Ectodermal cell (in vitro differentiated cells): Measurements from ENCODE around the gene COPS8. TPM values are rescaled to one million over a fixed set of nuclear protein-coding genes. Genes with fewer than 3 reads are reported as not detected.
A peak's percentile ranks its signal among the peaks of the same experiment; 100 is the strongest.

Experiments
- H3K27ac ChIP-seq: 2 replicates; pipeline ENCODE4 v1.7.0; 2013; ENCODE audit warnings: mild to moderate bottlenecking, low read depth, low read length; ENCODE audit not compliant: insufficient read depth, poor library complexity, severe bottlenecking
- H3K27me3 ChIP-seq: 2 replicates; pipeline ENCODE4 v1.7.0; 2013; ENCODE audit warnings: mild to moderate bottlenecking, low read length; ENCODE audit not compliant: insufficient read depth, control insufficient read depth, poor library complexity, severe bottlenecking
- H3K36me3 ChIP-seq: one replicate; pipeline ENCODE4 v1.7.0; 2013; ENCODE audit warnings: low read length; ENCODE audit not compliant: control insufficient read depth, insufficient read depth
- H3K4me1 ChIP-seq: one replicate; pipeline ENCODE4 v1.7.0; 2013; ENCODE audit warnings: low read length; ENCODE audit not compliant: control insufficient read depth, insufficient read depth
- H3K4me3 ChIP-seq: 2 replicates; pipeline ENCODE4 v1.7.0; 2013; ENCODE audit warnings: low read depth, low read length, control low read depth; ENCODE audit not compliant: insufficient read depth
- H3K9me3 ChIP-seq: 2 replicates; pipeline ENCODE4 v1.7.0; 2013; ENCODE audit warnings: mild to moderate bottlenecking, low read length, moderate library complexity; ENCODE audit not compliant: control insufficient read depth
- WGBS, 2 experiments: methylation state at CpG; one replicate each; pipeline ENCODE4 v1.1.7; 2013; ENCODE audit warnings: missing lambda C conversion rate in 2 of 2; 5-methylcytosine and 5-hydroxymethylcytosine counted together
- polyA plus RNA-seq, 4 experiments: library from polyadenylated mRNA; stranded (reverse); fragments of 50-300 nt; gene quantifications; one replicate each; pipeline ENCODE4 v1.2.3, GENCODE V29; 2013

Gene COPS8
- 123 TPM for polyA plus RNA-seq (2013, experiment 1 of 4)
- polyA plus RNA-seq (2013, experiment 2 of 4): 119 TPM
- 105 TPM for polyA plus RNA-seq (2013, experiment 3 of 4)
- polyA plus RNA-seq (2013, experiment 4 of 4): 119 TPM

DNA sequence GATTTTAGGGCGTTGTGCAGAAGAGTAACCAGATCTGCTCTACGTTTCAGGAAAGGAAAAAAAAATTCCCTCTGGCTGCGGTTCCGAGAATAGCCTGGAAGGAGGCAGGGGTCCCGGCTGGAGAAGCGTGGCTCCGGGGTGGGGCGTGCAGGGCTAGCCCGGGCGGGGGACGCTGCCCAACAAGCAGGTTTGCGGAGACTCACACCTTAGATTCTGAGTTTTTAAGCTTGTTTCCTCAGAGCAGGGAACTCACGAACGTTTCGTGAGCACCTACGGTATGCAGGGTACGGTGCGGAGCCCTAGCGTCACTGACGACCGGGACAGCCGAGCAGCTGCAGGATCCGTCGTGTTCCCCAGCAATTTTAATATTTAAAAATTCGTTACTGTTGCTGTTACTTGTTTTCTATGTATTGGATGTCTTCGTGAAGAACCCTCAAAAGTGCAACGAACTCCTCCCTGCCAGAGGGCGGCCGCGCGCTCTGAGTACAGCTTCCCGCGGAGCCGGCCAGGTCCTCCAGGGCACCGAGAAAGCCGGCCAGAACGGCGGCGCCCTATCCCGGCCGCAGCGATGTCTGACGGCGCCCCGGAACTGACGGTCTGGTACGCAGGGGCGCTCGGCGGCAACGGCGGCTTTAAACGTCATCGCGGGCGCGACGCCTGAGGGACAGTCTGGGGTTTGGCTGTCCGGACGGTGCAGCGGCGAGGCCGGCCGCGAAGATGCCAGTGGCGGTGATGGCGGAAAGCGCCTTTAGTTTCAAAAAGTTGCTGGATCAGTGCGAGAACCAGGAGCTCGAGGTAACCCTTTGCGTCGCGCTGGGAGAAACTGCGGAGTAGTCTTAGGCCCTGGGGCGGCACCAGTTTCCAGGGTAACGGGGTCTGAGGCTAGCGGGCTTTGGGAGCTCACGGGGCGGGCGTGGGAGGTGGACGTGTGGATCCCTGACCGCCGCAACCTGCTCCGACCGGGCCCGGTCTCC is at the start of gene COPS8:
COPS8 (plus strand) TSS at position 642 of the 974 bp plus-strand sequence; CDS start at position 718, 76 bp downstream.
- peak within 1 kb of the TSS; percentile 60 for H3K4me3 ChIP-seq
- WGBS, 2 experiments: 0% methylated on average over 86 of the region's 86 CpGs
- H3K27ac ChIP-seq: peak within 1 kb of the TSS; percentile 72
- no peaks in the 10 kb centered on the region for H3K27me3 ChIP-seq
- H3K4me1 ChIP-seq: peaks cover 5% of the 10 kb centered on the region
- H3K9me3 ChIP-seq: no peaks in the 10 kb centered on the region
- H3K36me3 ChIP-seq: no peaks in the 10 kb centered on the region

DNA sequence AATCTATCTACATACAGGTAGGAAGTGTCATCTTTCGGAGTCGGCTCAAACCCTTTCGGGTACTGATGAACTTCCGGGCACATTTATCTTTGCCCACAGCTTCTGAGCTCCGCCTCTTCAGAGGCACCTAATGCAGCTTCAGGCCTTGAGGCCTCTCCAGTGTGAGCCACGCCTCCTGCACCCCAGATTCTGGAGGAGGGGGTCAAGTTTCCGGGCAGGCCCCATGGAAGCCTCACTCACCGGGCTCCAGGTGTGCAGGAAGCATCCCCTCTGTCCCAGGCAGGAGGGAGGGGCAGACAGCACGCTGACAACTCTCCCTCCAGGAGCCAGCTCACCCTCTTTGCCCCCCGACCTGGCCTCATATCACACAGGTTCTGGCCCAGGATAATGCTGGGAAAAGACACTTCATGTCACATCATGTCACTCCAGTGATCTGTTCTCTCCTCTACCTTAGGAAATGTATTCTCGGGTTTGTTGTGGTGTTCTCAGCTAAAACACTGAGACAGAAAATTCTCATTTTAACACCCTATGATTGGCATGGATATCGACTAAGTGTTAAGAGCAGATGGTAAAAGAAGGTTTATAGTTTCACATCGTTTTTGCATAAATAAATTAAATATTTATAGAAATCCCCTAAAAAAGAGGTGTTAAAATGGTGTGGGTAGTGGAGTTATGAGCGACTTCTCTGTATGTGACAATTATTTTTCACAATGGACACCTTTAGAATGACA is 46.2 kb upstream of the COPS8 start:
- peaks cover 9% of the 10 kb centered on the region for H3K4me1 ChIP-seq
- no peaks in the 10 kb centered on the region for H3K9me3 ChIP-seq
- H3K36me3 ChIP-seq: no peaks in the 10 kb centered on the region
- no peak overlapping the region for H3K27ac ChIP-seq
- H3K4me3 ChIP-seq: no peak overlapping the region
- WGBS, 2 experiments: 88 to 89% methylated on average over 10 to 12 of the region's 14 CpGs
- H3K27me3 ChIP-seq: no peaks in the 10 kb centered on the region

DNA sequence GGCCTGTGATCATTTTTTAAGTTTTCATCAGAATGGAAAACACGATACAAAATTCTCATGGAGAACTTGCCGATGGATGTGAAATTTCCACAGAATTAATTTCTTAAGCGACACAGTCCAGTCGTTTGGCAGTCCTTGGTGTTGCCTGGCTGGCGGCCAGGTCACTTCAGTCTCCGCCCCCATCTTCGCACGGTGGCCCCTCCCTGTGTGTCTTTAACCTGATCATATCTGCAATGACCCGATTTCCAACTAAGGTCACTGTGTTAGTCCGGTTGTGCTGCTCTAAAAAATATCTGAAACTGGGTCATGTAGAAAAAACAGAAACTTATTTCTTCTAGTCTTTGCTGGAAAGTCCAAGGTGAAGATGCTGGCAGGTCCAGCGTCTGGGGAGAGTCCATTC is 44.5 kb upstream of the COPS8 start:
- H3K36me3 ChIP-seq: no peaks in the 10 kb centered on the region
- no peaks in the 10 kb centered on the region for H3K9me3 ChIP-seq
- no peaks in the 10 kb centered on the region for H3K27me3 ChIP-seq
- WGBS, 2 experiments: 91 to 93% methylated on average over 11 of the region's 11 CpGs
- no peak overlapping the region for H3K4me3 ChIP-seq
- H3K4me1 ChIP-seq: peaks cover 9% of the 10 kb centered on the region
- H3K27ac ChIP-seq: no peak overlapping the region

DNA sequence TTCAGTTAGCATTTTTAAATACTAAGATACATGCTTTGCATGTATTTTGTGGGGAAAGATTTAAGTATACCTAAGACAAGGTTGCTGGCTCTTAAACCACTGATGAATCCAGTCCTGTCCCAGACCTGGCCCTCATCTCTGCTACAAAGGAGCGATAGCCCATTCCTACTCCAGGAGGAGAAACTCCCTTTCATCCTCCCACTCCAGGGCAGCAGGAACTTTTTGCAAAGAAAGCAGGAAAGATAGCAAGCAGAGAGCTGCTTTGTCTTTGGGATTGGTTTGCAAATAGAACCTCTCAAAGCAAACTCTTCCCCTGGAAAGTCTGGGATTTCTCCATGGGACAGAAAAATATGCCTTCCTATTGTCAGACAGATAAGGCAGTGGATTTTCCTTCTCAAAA is 43.6 kb upstream of the COPS8 start:
- H3K27ac ChIP-seq: no peak overlapping the region
- no peaks in the 10 kb centered on the region for H3K9me3 ChIP-seq
- H3K4me1 ChIP-seq: peaks cover 9% of the 10 kb centered on the region
- no peaks in the 10 kb centered on the region for H3K36me3 ChIP-seq
- H3K27me3 ChIP-seq: no peaks in the 10 kb centered on the region
- 0 to 17% methylated on average over 1 of the region's 1 CpG for WGBS, 2 experiments
- no peak overlapping the region for H3K4me3 ChIP-seq

DNA sequence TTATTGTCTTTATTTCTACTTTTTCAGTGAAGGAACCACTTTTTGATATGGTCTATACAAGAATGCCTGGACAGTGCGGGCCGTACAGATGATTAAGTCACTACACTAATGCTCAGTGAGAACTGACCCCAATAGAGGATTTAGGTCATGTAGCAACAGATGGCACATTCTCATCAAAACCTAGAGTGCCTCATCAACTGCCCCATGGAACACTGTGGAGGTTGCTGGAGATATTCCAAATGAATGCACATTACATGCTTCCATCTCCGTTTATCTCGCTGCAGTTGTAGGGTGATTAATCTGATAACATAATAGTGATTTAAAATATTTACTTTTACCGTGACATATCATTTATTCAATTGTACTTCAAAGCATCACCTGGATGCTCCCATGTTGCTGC is 41.8 kb upstream of the COPS8 start:
- no peak overlapping the region for H3K27ac ChIP-seq
- H3K4me3 ChIP-seq: no peak overlapping the region
- peaks cover 9% of the 10 kb centered on the region for H3K4me1 ChIP-seq
- H3K27me3 ChIP-seq: no peaks in the 10 kb centered on the region
- 95 to 99% methylated on average over 2 to 3 of the region's 5 CpGs for WGBS, 2 experiments
- no peaks in the 10 kb centered on the region for H3K9me3 ChIP-seq
- no peaks in the 10 kb centered on the region for H3K36me3 ChIP-seq

DNA sequence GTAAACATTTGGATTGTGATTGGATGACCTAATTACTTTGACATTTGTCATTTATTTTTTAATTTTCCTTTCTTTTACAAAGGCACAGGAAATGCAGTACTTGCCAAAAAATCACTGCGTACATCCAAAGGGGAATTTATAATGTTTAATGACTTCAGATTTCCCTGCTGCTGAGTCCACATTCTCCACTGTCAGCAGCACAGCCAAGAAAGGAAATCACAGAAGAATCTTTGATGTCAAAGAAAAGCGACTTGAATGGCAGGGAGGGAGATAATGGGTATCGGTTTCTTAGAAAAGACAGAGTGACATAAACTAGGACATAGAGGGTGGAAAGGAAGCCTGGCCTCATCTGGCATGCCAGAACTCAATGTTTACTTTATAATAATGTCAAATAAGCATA is 41.4 kb upstream of the COPS8 start:
- H3K36me3 ChIP-seq: no peaks in the 10 kb centered on the region
- no peaks in the 10 kb centered on the region for H3K9me3 ChIP-seq
- H3K4me1 ChIP-seq: peaks cover 9% of the 10 kb centered on the region
- no peak overlapping the region for H3K4me3 ChIP-seq
- 60 to 83% methylated on average over 3 of the region's 3 CpGs for WGBS, 2 experiments
- H3K27me3 ChIP-seq: no peaks in the 10 kb centered on the region
- no peak overlapping the region for H3K27ac ChIP-seq

DNA sequence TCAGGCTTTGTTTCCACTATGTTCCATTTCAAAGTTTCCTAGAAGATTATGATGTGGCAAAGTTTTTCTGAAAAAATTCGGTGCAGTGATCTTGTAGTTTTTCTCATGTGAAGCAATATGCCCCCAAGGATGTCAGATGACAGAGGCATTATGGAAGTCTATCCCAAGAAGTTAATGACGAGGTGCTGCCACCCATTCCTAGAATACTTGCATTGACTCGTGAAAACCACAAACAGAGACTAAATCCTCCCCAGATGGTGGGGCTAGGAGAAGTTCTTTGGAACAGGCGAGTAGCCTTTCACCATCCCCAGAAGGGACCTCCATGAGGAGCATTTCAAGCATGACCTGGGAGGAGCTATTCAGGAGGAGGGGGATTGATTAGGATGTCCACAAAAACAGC is 40.2 kb upstream of the COPS8 start:
- no peak overlapping the region for H3K4me3 ChIP-seq
- H3K36me3 ChIP-seq: no peaks in the 10 kb centered on the region
- no peaks in the 10 kb centered on the region for H3K27me3 ChIP-seq
- no peaks in the 10 kb centered on the region for H3K9me3 ChIP-seq
- peaks cover 9% of the 10 kb centered on the region for H3K4me1 ChIP-seq
- WGBS, 2 experiments: 81 to 88% methylated on average over 4 of the region's 4 CpGs
- no peak overlapping the region for H3K27ac ChIP-seq

DNA sequence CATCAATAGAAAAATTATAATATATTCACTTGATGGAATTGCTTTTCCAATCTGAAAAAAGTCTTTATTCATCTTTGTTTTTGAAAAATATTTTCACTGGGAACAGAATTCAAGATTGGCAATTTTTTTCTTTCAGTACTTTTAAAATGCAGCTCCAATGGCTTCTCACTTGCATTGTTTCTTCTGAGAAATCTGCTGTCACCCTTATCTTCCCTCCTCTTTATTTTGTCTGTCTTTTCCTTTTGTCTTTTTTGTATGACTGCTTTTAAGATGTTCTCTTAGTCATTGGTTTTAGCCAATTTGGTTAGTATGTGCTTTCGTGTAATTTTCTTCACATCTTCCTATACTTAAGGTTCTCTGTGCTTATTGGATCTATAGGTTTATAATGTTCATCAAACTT is 37.1 kb upstream of the COPS8 start:
- Histone ChIP-seq H3K4me3 (no peak overlapping the region), H3K36me3 (no peaks in the 10 kb centered on the region), H3K4me1 (no peaks in the 10 kb centered on the region), H3K27me3 (no peaks in the 10 kb centered on the region), H3K27ac (no peak overlapping the region), H3K9me3 (no peaks in the 10 kb centered on the region)
- no CpG with 5 or more reads among the region's 1 CpG for whole genome bisulfite sequencing, 2 experiments

DNA sequence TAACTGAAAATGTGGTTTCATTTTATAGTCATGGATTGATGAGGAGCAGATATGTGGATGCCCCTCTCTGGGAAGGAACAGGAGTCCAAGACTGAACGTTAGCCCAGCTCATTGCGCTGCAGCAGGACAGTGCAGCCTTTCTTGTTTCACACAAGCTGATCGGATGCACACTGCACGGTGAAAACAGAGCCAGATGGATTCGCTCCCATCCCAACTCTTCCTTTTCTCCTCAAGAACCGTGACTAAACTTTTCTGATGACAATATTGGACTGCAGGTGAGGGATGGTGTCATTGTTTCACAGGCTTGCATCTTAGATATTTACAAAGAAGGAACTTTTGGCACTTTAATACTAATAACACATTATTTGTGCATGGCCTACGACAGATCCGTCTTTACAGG is 33.8 kb upstream of the COPS8 start:
- Histone ChIP-seq H3K9me3 (no peaks in the 10 kb centered on the region), H3K27ac (no peak overlapping the region), H3K4me3 (no peak overlapping the region), H3K4me1 (no peaks in the 10 kb centered on the region), H3K36me3 (no peaks in the 10 kb centered on the region), H3K27me3 (no peaks in the 10 kb centered on the region)
- 93 to 96% methylated on average over 8 of the region's 8 CpGs for WGBS, 2 experiments

DNA sequence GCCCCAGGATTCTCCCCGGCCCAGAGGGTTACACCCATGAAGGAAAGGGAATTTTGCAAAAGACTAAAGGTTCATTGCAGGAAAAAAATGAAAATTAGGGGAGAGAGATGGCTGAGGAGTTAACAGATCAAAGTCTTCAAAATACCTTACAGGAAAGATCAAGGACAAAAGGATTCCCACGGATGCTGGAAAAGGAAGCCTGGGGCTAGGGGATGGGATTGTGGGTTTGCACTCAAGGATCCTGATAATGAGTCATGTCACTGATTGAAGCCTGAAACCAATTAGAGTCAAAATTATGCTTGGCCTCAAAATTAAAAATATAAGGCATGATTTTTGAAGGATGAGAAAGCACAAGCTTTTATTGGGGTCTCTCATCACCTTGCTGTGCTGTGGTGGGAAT is 32.6 kb upstream of the COPS8 start:
- H3K27ac ChIP-seq: no peak overlapping the region
- no peaks in the 10 kb centered on the region for H3K36me3 ChIP-seq
- H3K27me3 ChIP-seq: no peaks in the 10 kb centered on the region
- peaks cover under 1% of the 10 kb centered on the region for H3K4me1 ChIP-seq
- no peaks in the 10 kb centered on the region for H3K9me3 ChIP-seq
- WGBS, 2 experiments: 72 to 83% methylated on average over 2 of the region's 2 CpGs
- H3K4me3 ChIP-seq: no peak overlapping the region
